NCI-H128 (cell line): ENCODE data around the gene ELAVL1.
"Not testable (repeated sequence)": the region's sequence is repeated elsewhere in the genome, so short reads cannot be mapped to it uniquely, and the experiment has no call there.

Source experiments
- DNase-seq: peaks from one replicate; lab custom pipeline; 2025; ENCODE audit not compliant: unreplicated experiment; lab: John Stamatoyannopoulos, UW

Gene ELAVL1

DNA sequence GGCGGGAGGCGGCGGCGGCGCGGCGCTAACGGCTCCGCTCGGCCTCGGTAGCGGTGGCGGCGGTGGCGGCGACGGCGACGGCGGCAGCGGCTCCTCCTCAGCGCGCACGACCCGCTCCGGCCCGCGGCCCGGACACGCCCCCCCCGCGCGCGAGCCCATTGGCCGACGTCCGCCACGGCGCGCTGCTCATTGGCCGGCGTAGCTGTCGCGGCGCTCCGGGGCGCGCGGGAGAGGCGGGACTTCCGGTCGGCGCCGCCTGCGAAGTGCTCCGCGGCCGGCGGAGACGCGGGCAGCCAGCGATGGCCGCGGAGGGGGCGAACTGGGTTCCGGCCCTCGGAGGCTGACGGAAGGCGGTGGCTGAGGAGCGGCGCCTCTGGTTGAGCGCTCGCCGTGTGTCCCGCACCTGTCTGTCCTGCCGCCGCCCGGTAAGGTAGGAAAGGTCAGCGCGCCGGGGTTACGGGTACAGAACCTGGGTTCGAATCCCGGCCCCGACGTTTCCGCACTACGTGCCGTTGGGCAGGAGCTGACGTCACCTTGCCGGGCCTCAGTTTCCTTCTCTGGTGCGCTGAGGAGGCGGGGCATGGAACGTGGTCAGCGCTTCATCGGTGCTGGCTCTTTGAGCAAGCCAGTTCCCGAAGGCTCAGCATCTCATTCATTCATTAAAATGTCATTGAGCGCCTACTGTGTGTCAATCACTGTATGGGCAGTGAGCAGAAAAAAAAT lies at the start of gene ELAVL1:
ELAVL1 (minus strand) TSS at position 108 of the 723 bp plus-strand sequence. CDS start 13,826 bp downstream, outside the sequence.
- peak; percentile 81 for DNase-seq

DNA sequence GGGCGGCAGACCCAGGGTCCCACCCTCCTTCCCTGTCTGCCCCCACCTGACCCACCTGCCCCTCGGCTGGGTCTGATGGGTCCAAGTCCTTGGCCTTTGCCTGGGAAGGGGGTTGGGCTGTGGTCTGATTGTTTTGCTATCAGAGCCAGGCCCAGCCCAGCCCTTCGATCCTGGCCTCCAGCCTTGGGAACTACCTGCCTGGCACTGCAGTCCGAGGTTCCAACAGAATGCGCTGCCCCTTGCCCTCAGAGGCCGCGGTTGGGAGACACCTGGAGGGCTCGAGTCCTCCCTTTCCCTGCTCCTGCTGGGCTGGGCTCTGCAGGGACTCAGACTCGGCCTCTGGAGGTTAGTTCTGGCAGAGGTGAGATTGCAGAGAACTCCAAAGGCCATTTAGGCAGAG lies 48.7 kb upstream of the ELAVL1 start:
- DNase-seq, result no peak

DNA sequence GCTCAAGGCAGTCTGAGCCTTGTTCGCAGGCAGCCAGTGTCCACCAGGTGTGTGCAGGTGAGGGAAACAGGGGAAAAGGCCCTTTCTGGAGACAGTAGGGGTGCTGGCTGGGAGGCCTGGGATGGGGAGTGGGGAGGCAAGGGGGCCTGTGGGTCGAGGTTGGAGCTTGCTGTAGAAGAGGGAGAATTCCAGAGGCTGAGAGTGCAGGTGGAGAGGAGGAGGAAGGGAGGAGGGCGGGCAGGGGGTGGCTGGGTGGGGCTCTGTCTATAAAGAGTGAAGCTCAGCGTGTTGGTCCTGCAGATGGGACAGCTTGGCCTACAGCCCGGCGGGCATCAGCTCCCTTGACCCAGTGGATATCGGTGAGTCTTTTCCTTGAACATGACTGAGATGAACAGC lies 47.0 kb upstream of the ELAVL1 start, which contains the start of gene CCL25:
CCL25 (plus strand) TSS at position 297 of the 396 bp plus-strand sequence. CDS start 290 bp downstream, outside the sequence.
- DNase-seq, result no peak

DNA sequence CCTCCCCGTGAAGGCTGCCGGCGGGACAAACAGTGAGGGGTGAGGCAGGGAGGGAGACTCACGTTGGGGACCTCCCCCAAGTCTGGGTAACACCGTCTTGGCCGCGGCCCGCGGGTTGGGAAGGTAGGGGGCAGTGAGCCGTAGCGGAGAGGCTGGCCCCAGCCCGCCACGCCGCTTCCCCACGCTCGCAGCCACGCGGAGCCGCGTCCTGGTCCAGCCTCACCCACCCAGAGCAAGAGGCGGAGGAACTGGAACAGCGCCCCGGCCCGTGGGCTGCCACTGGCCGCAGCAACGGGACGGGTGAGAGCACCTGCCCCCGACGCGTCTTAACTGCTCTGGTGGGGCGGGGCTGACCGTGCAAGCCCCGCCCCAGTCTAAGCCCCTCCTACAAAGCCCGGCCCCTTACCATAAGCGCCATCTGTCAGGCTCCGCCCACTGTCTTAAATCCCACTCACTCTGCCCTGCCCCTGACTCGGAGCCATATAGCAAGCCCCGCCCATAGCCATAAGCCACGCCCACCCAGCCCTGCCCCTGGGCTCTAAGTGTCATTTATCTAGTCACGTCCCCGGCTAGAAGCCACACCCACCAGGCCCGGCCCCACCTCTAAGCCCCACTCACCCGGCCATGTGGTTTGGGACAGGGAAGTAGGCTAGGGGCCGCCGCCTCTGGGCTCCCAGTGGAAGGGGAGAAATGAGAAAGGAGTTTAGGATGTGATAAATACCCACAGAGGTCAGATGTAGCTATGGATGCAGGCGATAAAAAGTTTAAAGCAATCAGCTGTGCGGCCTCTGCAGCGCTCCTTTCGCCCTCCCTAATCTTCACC lies 45.0 kb upstream of the ELAVL1 start:
- no peak for DNase-seq

DNA sequence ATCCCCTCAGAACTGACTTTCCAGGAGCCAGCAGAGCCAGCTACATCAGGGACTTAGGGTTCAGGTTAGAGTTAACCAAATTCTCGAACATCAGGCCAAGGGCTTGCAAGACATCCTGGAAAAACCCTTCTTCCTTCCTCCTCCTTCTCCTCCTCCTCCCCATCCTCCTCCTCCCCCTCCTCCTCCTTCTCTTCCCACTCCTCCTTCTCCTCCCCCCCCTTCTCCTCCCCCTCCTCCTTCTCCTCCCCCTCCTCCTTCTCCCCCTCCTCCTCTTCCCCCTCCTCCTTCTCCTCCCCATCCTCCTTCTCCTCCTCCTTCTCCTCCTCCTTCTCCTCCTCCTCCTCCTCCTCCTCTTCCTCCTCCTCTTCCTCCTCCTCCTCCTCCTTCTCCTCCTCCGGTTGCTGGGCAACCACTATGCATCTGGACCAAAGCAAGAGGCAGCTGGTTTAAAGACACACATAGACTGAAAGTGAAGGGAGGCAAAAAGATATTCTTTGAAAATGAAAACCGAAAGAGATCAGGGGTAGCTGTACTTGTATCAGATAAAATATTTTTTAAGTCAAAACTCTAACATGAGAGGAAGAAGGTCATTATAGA lies 41.2 kb upstream of the ELAVL1 start:
- no peak for DNase-seq

DNA sequence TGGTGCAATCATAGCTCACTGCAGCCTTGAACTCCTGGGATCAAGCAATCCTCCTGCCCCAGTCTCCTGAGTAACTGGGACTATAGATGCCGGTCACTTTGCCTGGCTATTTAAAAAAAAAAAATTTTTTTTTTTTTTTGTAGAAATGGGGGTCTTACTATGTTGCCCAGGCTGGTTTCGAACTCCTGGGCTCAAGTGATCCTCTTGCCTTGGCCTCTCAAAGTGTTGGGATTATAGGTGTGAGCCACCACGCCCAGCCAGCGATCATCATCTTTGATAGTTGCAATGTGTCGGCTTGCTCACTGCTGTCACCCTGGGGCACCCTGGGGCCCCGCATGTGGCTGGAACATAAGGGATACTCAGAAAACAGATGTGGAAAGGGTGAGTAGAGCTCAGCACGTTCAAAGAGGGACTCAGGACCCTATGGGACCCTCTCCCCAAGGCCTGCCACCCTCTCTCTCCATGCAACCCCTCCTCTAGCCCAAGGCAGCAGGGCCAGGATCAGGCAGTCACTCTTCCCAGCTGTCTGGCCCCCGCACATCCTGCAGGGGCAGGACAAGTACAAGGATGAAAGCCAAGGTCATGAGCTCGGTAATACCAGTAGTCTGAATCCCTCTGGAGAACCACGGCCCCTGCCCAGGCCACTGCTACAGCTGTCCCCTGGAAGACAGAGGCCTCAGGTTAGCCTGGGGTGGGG lies 40.6 kb upstream of the ELAVL1 start:
- no peak for DNase-seq

DNA sequence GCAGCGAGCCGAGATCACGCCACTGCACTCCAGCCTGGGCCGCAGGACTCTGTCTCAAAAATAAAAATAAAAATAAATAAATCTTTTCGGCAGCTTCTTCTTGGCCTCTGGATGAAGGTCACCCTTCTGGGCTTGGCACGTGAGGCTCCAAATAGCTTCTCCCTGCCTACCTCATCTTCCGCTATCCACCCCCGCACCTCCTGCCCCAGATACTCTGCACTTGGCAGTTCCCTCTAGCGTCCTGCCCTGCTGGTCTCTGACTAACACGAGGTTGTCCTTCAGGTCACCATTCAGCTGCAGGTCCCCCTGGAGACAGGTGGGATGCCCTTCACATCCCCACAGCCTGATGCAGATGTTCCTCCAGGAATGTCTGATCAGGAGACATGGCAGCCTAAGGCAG lies 38.6 kb upstream of the ELAVL1 start:
- DNase-seq, result no peak

DNA sequence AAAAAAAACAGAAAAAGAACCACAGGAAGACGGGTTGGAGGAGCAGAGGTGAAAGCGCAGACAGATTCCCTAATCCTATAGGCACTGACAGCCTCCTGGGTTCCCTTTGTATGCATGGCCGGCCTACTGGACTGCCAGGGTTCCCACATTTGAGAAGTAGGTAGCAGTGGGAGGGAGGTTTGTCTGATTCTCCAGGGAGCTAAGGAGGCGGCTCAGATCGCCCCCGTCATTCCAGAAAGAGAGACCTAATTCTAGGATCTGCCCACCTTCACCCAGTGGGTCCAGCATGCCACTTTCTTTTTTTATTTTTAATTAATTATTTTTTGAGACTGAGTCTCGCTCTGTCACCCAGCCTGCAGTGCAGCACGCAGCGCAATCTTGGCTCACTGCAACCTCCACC lies 37.5 kb upstream of the ELAVL1 start:
- DNase-seq, result no peak

DNA sequence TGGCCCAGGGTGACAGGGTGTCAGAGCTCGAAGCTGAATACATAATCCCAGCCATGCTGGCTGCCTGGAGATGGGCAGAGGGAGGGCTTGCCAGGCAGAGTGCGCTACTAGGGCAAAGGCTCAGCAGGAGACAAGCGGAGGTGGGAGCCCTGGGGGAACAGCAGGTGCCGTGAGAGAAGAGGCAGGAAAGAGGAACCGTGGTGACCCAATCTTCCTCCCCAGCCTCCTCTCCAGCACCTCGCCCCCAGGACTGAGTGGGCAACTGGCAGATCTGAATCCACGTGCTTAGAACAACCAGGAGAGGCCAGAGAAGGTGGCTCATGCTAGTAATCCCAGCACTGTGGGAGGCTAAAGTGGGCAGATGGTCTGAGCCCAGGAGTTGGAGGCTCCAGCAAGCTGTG lies 36.1 kb upstream of the ELAVL1 start:
- DNase-seq, result no peak

DNA sequence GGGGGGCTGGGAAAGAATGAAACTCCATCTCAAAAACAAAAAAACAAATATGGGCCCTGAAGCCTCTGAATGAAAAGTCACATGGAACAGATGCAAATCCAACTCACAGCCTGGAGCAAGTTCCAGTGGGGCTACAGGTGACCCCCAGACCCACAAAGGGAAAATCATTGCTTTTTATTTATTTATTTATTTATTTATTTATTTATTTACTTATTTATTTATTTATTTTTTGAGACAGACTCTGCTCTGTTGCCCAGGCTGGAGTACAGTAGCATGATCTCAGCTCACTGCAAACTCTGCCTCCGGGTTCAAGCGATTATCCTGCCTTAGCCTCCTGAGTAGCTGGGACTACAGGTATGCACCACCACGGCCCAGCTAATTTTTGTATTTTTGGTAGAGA lies 33.8 kb upstream of the ELAVL1 start:
- DNase-seq, result no peak

DNA sequence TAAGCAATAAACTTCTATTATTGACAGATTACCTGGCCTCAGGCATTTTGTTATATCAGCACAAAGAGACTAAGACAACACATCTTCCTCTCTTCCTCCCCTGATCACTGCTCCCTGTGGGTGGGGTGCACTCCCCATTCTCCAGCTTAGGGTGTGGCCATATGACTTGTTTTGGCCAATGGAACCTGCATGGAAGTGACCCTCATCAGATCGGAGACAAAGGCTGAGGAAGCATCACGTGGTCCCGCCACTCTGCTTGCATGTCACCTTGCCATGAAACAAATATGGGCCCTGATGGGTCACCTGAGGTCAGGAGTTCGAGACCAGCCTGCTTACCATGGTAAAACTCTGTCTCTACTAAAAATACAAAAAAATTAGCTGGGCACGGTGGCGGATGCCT lies 33.4 kb upstream of the ELAVL1 start:
- no peak for DNase-seq

DNA sequence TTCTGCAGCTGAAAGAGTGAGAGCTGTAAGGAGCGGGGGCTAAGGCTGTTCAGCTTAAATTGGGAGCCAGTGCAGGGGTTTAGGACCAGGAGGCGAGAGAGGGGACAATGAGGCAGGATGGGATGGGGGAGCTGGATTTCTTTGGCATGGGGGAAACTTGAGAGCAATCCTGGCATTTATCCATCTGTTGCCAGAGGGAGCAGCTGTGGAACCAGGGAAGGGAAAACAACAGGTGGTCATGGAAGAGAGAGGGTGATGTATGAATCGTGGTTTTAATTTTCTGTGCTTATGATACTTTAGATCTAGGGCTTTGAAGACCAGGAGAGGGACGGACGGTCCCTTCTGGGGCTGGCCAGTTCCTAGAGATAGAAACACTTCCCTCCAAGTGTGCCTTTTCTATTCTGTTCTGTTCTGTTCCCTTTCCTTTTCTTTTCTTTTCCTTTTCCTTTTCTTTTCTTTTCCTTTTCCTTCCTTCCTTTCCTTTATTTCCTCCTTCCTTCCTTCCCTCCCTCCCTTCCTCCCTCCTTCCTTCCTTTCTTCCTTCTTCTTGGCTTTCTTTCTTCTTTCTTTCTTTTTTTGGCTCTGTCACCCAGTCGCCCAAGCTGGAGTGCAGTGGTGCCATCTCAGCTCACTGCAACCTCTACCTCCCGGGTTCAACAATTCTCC lies 31.1 kb upstream of the ELAVL1 start:
- DNase-seq, result peak; percentile 16

DNA sequence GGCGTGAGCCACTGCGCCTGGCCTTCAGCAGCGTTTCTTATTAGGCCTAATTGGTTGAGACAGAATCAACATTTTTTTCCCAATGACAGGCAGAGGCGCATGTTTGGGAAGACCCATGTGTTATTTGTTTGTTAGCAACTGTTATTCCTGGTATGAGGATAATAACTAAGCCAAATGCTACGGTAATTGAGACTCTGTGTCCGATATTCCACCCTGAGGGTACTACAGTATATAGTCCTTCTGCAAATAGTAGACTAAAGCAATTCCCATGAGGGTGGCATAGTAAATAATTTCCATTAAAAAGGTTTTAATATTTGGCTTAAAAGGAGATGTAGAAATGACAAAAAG lies 28.7 kb upstream of the ELAVL1 start:
- DNase-seq, result no peak

DNA sequence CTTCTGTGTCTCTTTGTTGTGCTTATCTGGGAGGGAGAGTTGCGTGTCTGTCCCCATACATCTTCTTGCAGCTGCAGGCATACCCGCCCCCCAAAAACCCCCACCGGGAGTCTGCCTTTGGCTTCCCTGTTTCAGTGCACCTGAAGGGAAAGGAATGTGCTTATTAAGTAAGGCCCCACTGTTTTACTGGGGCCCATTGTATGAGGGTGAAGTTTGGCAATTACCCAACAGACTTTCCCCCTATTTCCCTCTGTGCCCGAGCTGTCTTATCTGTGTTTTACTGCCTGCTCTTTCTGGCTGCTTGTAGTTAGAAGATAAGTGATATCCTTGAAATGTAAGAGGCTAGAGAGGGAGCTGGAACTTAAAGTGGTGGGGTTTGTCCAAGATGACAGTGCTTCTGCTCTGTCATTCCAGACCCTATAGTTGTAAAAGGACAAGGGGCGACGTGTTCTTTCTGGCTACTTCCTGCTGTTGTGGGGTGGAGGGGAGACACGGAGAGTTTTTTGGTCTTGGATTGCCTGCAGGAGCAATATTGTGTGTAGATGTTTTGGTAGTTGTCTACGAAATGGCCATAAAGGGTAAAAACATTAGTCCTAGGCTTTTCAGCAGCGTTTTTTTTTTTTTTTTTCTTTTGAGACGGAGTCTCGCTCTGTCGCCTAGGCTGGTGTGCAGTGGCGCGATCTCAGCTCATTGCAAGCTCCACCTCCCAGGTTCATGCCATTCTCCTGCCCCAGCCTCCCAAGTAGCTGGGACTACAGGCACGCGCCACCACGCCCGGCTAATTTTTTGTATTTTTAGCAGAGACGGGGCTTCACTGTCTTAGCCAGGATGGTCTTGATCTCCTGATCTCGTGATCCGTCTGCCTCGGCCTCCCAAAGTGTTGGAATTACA lies 28.1 kb upstream of the ELAVL1 start:
- not testable (repeated sequence) for DNase-seq

DNA sequence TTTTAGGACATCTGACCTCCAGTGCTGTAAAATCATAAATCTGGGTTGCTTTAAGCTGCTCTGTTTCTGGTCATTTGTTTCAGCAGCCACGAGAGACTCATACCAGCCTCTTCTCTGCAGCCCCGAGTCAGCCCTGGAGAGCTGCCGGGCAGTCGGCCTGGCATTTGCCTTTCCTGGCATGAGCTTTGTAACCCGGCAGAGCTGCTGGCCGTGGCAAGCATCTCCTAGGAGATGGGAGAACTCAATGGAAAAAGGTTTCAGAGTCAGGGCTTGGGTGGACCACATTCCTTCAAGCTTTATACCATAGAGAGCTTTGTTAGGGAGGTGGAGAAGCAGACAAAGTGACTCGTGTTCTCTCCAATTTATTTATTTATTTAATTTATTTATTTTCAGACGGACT lies 25.5 kb upstream of the ELAVL1 start:
- DNase-seq, result no peak

DNA sequence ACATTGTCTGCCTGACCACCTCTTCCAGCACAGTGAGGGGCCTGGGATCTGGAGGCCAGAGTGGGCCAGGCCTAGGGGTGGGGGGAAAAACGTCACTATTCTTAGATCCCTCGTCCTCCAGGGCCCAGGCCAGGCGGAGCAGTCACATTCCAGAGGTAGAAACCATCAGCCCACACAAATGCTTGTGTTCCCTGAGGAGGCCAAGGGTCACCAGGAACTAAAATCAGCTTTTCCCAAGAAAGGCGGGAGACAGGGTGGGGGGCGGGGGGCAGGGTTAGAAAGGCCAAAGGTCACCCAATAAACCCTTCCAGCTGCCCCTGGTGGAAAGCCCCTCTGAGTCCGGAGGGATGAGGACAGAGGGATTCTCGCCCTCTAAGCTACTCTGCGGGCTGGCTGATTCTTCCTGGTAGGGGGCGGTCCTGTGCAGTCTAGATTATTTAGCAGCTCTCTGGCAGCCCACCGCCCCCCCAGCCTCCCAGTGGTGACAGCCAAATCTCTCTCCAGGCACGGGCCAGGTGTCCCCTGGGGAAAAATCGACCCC lies 23.6 kb upstream of the ELAVL1 start:
- DNase-seq, result no peak

DNA sequence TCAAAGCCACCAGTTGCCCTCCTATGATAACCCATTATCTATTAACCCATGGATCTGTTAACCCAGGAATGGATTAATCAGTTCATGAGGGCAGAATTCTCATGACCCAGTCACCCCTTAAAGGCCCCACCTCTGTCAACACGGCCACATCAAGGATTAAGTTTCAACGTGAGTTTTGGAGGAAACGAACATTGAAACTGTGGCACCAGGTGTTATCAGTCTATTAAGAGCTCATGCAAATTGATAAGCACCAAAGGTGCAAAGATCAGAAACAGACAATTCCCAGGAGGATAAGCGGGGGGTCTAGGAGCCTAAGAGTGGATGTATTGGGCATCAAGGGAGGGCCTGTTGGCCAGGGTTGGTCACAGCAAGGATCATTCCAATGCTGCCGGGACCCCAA lies 19.9 kb upstream of the ELAVL1 start:
- no peak for DNase-seq

DNA sequence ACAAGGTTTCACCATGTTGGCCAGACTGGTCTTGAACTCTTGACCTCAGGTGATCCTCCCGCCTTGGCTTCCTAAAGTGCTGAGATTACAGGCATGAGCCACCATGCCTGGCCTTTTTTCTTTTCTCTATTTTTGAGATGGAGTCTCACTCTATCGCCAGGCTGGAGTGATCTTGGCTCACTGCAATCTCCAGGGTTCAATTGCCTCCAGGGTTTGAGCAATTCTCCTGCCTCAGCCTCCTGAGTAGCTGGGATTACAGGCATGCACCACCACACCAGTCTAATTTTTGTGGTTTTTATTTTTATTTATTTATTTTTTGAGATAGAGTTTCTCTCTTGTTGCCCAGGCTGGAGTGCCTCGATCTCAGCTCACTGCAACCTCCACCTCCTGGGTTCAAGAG lies 18.8 kb upstream of the ELAVL1 start:
- not testable (repeated sequence) for DNase-seq

DNA sequence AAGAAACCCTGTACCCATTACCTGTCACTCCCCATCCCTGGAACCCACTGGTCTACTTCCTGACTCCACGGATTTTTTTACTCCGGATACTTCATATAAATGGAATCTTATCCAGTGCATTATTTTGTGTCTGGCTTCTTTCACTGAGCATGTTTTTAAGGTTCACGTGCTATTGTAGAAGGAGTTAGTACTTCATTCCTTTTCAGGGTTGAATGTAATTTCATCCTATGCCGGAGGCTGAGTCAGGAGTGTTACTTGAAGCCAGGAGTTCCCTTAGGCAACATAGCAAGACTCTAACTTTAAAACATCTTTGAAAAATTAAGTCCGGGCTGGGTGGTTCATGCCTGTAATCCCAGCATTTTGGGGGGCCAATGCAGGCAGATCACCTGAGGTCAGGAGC lies 17.9 kb upstream of the ELAVL1 start:
- no peak for DNase-seq

DNA sequence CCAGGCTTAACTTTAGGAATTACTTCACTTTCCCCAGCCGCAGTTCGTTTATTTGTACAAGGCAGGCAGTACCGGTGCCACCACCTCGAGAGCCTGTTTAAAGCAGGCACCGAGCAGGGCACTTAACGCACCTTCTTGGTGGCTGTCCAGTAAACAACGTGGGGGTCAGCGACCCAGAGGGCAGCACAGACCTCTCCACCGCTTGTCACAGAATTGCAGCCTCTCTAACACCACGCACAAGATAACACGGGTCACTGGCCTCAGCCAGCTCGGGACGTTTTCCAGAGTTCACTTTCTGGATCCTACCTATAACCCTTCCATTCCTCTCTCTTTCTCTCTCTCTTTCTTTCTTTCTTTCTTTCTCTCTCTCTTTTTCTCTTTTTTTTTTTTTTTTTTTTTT lies 16.8 kb upstream of the ELAVL1 start:
- no peak for DNase-seq
